ENCODE measurements around the gene ATP6V1A.

Gene ATP6V1A

DNA sequence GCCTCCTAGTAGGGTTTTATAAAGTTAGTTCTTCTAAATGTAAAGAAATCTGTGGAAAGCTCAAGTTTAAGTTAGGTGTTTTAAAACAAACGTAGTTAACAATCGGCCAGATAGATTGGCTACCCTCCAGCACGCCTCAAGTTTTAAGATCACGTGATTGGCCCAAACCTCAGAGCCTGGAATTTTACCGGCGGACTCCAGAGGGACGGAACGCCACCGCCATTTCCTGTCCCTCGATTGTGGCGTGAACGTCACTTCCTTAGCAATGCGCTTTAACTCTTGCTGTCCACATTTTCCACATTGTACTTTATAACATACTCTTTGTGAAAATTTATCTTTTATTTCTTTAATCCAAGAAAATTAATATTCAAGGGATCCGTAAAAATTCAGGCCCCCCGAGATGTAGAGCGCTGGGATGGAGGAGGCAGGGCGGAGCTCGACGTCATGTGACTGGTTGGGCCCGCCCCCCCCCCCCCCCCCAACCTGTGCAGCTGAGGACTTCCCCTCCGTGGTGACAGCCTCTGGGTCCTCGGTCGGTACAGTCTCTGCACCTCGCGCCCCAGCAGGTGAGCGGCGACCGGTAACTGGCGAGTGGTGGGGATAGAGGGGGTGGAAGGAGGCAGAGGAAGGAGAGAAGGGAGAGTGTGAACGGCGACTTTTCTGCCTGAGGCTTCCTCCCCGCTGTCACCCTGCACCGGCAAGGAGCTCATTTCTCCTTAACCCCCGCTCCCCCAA is at the start of gene ATP6V1A:
TSS of gene ATP6V1A (plus strand) at position 488 of the 735 bp plus-strand sequence. CDS start 31,719 bp downstream, outside the sequence.
- DNase-seq: peak; percentile 96

DNA sequence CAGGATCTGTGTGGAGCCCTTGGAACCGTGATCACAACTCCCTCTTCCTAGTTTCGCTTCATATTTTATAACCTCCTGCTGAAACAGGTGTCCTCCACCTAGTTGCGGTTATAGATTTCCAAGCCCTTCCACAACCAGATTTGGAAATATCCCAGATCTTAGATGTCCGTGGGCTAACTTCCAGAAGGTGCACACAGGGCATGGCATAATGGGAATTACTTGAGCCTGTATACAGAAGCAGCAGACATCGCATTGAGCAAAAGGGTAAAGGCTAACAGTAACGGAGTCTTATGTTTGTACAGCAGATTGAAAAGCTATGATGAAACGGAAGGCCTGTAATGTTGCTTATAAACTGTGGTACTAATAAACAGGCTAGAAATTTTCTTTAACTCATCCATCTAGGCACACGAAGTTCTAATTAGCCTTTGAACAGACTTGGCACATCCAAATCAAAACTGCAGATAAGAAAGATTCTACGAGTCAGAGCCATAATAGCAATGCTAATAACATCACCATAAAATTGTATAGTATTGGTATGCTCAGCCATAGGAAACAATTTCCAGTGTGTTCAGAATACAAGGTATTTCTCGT is 49.2 kb upstream of the ATP6V1A start:
- DNase-seq: no peak

DNA sequence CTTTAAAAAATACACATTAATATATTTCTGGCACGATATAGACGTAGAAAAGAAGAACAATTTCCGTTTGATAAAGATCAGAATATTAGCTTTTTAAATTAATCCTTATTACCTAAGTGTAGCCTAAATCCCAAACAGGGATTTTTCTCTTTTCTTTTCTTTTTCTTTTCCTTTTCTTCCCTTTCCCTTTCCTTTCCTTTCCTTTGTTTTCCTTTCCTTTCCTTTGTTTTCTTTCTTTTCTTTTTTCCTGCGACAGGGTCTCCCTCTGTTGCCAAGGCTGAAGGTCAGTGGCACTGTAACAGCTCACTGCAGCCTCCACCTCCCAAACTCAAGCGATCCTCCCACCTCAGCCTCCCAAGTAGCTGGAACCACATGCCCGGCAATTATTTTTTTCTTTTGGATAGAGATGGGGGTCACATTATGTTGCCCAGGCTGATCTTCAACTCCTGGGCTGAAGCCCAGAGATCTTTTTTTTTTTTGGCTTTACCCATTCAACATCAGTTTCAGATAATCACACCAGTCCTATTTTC is 48.6 kb upstream of the ATP6V1A start:
- DNase-seq: no peak

DNA sequence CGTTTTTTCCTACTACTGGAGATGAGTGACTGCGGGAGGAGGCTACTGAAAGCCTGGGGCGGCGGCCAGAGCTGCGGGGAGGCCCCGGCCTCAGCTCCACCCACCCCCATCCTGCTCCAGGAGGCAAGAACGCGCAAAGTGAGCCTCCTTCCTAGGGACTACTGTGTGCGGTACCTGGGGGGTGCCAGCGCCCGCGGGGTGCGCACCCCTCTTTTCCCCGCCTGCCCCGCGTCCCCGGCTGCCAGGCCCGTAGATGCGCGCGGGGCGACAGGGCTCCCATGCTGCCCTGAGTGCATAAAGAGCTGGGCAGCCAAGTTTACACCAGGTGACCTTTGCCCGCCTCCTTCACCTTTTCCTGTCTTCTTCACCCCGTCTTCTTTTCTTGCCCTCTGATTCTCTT is 47.9 kb upstream of the ATP6V1A start:
- DNase-seq: no peak

DNA sequence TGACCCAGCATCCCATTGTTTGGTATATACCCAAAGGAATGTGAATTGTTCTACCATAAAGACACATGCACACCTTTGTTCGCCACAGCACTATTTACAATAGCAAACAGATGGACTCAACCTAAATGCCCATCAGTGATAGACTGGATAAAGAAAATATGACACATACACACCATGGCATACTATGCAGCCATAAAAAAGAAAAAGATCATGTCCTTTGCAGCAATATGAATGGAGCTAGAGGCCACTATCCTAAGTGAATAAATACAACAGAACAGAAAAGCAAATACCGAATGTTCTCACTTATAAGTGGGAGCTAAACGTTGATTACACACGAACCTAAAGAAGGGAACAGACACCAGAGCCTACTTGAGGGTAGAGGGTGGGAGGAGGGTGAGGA is 39.0 kb upstream of the ATP6V1A start:
- DNase-seq: no peak

DNA sequence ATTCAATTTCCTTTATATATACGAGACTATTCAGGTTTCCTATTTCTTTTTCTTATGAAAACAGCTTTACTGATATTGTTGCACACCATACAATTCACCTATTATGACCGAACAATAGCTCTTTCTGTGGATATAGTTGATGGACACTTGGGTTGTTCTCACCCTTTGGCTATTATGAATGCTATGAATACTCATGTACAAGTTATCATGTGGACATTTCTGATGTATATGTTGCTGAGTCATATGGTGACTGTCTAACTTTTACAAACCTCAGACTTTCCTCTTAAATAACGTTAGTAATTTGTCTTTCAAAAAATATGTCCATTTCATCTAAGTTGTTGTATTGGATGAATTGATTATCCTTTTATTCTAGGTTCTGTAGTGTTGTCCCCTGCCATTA is 34.7 kb upstream of the ATP6V1A start:
- DNase-seq: peak; percentile 26

DNA sequence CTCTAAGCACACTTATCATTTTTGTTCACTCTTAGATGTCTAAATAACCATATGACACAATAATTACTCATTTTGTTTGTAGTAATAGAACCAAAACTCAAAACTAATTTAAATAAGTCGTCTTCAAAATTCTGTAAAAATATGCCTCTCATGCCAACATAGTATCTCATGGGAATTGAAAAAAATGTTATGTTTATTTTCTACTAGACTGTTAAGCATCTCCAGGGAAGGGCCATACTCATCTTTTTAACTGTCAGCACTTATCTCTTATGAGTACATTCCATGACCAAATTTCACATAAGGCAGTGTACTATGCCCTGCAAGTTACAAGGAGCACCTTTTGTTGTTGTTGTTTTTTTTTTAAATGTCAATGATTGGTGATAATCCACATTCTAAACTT is 32.1 kb upstream of the ATP6V1A start:
- no peak for DNase-seq

DNA sequence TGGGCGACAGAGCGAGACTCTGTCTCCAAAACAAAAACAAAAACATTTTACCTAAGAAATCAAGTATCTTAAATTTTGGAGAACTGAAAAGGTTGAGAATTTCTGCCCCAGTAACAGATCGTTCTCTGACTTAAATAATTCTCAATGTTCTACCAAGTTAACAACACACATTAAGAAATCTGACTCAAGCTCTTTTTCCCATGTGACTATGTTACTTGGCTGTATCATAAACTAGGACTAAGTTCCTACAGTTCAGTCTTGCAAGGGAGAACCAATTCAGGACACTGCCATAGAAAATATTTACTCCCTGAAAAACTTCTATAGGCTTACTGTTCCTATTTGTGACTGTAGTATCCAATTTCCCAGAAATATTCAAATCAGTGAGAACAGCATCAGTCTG is 29.5 kb upstream of the ATP6V1A start:
- no peak for DNase-seq

DNA sequence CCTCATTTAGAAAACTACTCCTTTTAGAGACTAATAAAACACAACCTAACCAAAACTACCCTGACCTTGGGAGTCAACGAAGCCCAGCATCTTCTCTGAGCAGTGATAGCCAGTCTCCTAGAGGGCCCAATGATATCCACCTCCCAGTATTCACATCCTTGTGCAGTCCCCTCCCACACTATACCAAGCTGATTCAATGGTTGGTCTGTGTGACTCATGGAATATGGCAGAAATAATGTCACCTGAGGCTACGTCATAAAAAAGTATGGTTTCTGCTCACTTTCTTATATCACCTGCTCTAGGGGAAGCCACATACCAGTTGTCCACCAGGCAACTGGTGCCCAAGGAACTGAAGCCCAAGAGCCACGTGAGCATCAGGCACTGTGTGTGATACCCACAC is 29.0 kb upstream of the ATP6V1A start:
- no peak for DNase-seq

DNA sequence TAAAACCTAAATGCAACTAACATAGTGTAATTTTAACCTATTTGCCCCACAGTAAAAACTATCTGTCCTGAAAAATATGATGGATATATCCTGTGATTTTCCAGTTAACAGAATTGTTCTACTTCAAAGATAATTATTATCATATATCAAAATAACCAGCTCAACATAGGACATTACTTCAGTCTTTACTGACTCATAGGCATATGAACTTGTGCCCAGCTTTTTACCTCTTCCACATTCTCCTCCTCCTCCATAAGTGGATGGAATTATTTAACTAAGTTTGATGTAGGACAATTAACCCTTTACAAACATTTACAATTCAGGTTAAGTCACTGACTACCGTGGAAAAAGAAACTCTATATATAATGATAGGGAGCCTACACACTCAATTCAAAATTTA is 27.5 kb upstream of the ATP6V1A start:
- no peak for DNase-seq

DNA sequence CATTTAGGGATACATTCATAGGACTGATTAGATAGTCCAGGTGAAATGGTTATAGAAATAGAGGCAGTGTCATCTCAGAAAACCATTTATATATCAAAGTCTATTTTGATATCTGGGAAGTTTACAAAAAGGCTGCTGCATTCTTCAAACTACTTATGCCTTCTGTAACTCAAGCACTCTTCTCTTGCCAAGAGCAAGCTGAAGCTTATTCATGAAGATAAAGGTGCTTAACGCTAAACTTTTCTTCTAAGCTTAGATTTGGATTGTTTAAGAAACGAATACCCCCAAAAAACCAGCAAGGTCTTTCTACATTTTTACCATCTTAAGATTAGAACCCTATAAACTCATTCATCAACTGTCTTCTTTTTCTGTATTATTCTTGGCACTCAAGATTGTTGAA is 27.1 kb upstream of the ATP6V1A start:
- no peak for DNase-seq

DNA sequence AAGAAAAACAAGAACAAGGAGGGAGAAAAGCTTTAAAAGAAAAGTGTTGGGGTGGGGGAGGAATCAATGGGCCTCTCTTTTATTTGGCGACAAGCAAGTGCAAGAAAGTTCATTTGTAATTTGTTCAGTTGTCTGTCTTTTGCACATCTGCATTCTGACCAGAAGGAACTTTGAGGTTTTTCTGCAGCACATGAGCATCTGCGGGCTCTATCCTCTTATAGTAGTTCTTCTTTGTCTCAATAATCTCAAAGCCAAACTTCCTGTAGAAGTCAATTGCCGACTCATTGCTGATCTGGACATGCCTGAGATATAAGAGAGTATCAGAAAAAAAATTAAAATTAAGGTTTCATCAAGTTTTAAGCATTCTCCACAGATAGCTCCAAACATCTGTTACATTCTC is 25.2 kb upstream of the ATP6V1A start:
- DNase-seq: no peak

DNA sequence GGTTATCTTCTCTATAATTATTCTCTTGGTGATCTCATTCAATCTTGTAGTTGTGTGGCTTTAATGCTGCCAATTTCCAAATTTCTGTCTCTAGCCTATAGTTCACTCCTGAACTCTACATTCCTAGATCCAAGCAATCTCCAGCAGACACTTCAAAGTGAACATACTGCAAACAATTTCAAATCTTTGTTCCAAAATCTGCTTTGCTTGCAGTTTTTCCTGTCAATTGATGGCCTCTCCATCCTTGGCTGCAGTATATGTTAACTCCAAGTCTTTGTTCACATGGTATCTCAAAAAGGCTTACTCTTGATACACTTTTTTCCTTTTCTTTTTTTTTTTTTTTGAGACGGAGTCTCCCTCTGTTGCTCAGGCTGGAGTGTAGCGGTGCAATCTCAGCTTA is 18.2 kb upstream of the ATP6V1A start:
- no peak for DNase-seq

DNA sequence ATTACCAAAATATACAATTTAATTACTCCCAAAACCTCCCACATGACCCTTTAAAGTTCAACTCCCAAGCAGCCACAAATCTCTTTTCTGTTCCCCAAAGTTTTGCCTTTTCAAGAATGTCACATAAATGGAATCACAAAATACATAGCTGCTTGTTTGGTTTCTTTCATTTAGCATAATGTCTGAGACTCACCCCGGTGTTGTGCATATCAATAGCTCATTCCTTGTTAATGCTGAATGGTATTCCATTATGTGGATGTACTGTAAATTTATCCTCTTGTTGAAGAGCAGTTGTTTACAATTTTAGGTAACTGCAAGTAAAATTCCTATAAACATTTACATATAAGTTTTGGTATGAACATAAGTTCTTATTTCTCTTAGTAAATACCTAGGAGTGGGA is 16.3 kb upstream of the ATP6V1A start:
- DNase-seq: no peak

DNA sequence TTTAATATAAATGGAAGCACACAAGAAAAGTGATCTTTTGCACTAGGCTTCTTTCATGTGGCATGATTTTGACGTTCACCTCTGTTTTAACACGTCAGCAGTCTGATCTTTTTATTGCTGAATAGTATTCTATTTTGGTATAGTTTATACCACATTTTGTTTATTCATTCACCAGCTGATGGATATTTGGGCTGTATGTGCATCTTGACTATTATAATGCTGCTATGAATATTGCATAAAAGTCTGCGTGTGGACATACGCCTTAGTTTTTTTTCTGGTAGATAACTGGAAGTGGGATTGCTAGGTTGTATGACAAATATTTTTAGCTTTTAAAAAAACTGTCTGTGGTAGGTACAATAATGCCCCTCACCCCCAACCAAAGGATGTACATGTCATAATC is 15.1 kb upstream of the ATP6V1A start:
- DNase-seq: no peak

DNA sequence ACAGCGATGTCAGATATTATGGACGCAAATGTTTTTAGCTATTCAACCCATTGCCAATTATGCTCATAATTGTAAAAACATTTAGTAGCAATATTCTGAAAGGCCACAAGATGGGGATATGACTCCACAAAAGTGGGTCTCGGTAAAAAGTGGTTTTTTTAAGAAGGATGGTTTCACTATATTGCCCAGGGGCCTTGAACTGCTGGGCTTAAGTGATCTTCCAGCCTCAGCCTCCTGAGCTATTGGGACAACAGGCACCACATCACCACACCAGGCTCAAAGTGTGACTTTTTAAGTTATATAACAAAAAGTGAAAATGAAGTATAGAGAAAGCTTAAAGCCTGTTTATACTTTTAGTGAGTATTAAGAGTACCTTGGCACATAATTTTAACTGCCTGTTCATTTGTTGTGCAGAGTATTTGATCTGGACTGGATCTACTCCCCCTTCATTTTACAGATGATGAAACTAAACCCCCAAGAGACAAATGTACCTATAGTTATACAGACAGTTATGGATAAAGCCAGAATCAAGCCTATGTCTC is 10.2 kb upstream of the ATP6V1A start:
- peak; percentile 69 for DNase-seq

DNA sequence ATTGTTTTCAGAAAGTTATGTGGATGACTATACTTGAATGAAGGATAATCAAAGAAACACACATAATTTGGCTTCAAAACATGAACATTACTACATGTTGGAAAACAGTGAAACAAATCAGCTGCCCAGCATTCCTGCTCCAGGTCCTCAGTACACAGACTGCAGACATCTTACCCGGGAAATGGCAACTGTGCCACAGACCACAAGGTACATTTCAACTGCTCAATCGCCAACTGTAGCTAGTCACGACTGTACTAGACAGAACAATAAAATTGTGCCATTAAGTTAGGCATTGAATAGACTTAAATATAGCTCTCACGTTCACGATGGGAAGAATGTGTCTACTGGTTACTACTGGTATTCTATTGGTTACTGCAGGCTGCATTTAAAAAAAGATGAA is 5.7 kb upstream of the ATP6V1A start:
- no peak for DNase-seq

DNA sequence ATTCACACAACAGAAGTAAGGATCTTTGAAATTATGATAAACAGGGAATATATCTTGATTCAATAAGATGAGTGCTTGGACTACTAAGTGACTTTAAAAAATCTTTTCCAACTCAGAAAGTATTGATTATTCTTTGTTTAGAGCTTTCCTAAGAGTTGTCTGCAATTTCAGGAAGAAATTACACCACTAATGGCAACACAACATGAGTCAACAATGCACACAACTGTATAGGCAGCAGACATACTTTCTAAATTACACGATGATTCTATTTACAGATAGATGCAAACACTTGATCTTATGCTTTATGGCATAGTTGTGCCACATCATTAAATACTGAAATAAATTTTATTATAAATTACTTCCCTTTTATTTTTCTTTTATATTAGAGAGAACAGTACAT is 5.2 kb upstream of the ATP6V1A start:
- DNase-seq: no peak

DNA sequence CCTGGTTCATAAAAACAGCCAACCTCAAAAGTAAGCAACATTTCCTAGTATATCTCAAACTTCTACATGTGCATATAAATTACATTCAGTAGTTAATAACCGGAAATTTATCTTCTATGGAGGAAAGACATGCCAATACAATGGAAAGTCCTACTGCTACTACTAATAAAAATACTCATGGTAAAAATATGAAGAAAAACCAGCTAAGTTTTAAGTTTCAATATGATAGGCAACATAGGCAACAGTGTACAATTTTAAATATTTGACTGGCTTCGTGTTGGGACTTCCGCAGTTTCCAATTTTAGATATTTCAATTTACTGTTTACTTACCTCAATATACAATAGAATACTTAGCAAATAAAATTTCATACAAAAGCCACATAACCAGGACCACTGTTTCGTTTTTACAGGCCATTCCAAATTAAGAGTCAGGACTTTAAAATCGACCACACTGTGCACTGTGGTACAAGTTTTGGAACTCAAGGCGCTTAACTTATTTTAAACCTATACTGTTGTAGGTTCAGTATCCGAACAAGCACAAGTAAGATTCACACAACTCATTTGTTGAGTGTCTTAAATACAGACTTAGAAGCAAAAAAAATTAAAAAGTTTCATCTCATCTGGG is 3.7 kb upstream of the ATP6V1A start:
- no peak for DNase-seq

DNA sequence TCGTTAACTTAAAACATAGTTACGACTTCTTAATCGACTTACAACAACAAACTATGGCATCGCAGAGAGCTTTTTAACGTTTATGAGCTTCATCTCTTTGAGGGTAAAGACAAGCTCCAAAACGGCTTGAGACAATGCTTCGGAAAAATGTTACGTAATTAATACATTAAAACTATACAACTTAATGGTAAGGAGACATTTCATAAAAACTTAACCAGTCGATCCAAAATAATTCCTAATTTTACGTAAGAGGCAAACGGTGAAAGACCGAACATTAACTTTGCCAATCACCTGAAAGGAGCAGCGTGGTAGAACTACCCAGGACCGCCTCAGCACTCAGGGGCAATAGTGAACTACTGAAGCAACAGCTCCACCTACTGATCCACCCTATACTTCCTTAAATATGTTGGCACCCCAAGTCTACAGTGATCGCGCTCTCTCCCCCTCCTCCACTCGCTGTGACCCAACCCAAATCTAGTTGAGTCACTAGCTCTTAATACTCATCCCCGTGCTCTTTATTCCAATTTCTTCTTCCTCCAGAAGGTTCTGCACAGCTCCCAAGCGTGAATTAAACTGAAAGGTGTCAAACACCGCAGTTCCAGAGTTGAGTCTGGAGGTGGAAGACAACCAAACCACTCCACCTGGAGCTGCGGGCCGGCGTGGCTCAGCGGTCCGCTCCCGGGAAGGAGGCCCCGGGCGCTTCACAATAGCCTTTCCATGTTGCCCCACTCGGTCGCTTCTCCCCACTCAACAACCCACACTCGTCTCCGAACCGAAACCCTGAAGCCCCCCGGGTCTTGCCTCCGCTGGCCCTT is 1.7 kb upstream of the ATP6V1A start:
- DNase-seq: peak; percentile 88

DNA sequence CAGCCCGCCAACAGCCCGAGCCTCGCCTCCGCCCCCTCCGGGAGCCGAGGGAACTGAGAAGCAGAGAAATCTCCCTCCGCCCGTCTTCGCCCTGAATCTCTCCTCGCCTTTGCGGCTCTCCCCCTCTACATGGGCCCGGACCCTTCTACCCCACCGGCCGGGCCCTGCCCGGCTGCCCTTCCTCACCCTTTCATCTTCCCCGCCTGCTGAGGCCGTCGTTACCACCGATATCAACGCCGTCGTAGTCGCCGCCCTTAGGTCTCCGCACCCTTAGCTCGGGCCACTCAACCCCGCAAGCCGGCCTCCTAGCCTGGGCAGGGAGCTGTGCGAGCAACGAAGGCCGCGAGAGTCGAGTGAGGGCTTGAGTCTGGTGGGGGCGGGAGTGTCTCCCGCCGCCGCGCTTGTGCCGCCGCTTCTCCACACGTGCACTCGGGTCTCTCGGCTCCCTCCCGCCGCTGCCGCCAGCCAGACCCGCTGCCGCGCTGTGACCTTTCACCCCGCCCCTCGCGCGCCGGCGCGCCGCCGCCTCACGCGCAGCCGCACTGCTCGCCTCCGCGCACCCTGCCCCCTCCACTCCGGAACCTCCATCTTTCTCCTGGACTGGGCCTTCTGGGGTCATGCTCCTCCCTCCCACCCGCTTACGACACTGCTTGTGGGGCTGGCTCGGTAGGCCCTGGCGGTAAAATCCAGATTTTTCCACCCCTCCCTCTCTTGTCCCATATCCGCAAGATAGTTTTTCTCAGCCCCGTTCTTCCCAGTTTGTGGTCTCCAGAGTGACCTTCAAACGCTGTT is 883 bp upstream of the ATP6V1A start, which contains the start of gene NAA50:
TSS of gene NAA50 (minus strand) at position 494 of the 792 bp plus-strand sequence. CDS start at position 194, 300 bp downstream.
- DNase-seq: peak; percentile 94

Measured in fibroblast of skin of right biceps (primary cell).